ENCODE results near the gene SCN2B.

Gene SCN2B

DNA sequence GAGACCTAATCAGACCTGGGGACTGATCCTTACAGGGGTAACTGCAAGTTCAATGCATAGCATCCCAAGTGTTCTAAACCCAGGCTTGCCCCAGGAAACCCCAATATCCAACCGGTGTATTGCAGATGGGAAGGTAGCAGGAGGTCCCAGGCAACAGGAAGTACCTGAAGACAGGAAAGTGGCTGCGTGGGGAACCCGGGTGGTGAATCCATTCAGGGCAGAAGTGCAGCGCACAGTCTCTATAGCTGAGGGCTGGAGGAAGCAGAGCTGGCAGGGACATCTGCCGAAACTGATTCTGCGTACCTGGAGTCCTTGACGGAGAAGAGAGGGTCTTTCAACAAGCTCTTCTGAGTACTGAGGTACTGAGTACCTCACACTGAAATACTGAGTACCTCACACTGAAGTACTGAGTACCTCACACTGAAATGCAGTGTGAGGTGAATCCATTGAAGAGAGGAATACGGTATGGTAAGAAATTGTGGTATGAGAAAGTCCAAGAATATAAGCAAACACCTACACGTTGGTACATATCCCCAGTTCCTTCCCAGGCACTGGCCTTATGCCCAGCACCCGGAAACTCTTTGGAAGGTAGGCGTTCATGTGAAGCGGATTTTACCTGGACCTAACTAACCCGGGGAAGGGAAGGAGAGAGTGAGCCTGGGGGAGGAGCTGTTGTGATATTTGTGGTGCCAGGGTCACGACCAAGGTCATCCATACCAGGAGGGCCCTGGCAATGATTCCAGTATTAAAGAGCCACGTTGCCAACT is 43.9 kb downstream of the SCN2B start:
- no peak for ATAC-seq

DNA sequence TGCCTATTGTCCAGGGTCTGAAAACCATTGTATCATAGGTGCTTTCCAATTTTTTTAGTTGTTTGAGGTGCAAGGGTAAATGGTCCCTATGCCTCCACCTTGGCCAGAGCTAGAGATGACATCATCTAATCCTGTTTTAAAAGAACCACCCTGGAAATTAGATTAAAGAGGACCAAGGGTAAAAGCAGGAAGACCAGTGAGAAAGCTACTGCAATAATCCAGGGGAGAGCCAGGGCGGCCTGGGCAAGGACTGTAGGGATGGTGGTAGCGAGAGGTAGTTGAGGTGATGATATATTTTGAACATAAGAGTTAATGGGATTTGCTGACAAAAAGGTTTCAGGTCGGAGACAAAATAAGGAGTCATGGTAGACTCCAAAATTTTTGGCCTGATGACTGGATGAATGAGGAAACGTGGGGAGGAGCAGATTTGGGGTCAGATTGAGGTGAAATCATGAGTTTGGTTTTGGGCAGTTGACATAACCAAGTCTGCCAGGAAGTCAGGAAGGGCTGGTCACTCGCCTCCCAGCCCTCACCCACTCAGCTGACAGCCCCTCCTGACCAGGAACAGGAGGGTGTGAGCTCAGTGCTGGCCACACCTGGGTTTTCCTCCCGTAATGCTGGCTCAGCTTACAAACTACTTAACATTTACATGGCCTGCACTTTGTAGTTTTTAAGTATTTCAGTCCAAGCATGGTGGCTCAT is 46.8 kb downstream of the SCN2B start:
- ATAC-seq: no peak

DNA sequence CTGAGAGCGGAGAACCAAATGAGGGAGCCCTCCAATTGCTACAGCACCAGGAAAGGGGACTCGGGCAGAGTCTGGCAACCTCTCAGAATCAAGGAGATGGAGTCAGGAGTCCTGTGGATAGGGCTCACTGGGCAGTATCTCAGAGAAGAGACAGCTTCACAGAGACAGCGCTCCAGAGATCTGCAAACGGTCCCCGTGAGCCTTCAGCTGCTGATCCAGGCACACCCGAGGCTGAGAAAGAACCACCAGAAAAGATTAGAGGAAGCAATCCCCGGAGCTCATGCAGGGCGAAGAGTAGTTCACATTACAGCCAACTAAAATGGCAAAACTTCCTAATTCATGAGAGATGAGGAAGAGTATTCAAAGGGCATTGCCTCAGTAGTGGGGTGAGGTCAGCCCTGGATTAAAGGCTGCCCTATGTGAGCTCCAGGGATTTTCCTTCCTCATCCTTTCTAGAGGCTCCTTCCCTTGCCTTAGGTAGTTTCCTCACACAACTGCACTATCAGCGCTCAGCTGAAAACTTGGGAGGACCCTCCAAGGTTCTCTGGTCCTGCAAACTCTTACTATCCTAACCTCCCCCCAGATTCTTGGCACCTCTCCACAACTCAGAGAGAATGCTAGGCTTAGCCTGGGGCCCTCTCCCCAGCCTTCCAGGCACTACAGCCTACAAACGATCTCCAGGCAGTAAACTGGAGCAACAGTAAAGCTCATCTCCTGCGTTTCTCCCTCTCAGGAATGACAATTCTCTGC is 47.5 kb downstream of the SCN2B start:
- ATAC-seq: no peak

DNA sequence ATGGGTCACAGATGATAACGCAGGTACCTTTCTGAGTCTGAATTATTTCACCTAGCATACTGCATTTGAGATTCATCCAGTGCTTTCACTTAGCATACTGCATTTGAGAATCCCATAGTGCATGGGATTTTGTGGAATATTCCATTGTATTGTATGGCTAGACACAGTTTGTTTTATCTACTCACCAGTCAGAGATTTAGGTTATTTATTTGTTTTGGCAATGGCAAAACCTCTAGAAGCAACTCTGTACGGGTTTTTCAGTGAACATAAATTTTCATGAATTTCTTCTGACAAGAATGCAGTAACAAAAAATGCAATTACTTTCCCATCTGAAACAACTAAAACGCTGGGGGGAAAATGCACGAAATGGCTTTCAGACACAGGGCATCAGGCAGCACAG is 48.1 kb downstream of the SCN2B start:
- no peak for ATAC-seq

DNA sequence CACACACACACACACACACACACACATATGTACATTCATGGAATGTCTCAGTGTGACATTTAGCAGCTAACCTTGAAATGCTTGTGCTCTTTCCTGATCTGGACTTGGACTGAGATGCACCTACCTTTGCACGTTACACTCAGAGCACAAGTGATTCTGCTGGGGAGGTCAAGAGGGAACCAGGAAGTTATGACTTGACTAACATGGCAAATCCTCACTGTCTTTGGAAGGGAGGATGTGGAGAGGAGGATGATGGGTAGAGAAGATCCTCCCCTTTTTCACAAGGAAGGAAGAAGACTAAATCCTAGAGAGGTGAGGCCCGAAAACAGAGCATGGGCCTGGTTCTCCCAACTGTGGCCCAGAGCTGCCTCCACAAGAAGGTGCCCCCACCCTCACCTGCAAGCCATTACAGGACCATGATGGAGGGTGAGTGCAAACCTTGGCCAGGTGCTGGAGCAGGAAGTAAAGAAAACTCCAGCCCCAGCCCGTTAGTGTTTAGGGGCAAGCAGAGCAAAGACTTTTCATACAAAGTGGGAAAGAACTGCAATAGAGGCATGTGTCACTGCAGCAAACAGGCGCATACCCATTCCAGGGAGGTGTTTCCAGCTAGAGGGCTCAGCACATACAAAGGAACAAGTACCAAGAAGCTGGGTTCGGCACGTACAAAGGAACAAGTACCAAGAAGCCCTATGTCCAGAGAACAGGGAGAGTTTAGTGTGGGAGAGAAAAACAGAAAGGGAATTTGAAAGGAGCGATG is 50.2 kb downstream of the SCN2B start:
- no peak for ATAC-seq

DNA sequence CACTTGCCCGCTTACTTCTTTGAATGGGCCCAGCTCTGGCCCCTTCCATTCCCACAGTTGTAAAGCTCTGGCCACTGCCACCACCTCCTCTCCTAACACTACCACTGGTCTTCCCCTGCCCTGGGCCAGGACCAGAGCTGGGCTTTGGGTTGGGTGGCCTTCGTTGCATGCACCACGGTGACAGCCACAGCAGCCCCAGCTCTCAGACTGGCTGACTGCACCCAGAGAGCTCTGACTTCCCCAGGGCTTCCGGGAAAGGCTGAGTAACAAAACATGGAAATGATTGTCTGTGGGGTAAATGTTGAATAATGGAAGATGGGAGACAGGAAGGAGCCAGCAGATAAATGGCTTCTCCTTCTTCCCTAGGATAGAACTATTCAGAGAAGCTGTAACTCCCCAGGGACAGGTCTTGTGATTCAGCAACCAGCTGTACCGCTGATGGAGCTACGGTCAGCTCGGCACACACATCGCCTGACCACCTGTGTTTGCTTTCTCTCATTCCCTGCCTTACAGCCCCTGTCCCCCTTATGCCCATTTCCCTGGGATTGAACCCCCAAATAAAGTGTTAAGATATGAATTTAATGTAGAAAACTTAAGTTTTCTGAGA is 51.4 kb downstream of the SCN2B start:
- no peak for ATAC-seq

DNA sequence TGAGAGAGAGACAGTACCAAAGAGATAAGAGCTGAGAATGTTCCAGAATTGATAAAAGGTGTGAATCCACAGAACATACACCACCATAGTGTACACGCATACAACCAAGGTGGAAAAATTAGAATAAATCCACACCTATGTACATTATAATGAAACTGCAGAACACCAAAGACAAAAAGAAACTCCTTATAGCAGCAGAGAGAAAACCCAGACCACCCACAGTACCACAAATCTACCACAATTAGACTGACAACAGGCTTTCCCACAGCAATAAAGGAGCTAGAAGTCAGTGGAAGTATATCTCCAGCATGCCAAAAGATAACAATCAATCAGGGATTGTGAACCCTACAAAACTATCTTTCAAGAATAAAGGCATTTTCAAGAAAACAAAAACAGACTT is 55.6 kb downstream of the SCN2B start:
- no peak for ATAC-seq

DNA sequence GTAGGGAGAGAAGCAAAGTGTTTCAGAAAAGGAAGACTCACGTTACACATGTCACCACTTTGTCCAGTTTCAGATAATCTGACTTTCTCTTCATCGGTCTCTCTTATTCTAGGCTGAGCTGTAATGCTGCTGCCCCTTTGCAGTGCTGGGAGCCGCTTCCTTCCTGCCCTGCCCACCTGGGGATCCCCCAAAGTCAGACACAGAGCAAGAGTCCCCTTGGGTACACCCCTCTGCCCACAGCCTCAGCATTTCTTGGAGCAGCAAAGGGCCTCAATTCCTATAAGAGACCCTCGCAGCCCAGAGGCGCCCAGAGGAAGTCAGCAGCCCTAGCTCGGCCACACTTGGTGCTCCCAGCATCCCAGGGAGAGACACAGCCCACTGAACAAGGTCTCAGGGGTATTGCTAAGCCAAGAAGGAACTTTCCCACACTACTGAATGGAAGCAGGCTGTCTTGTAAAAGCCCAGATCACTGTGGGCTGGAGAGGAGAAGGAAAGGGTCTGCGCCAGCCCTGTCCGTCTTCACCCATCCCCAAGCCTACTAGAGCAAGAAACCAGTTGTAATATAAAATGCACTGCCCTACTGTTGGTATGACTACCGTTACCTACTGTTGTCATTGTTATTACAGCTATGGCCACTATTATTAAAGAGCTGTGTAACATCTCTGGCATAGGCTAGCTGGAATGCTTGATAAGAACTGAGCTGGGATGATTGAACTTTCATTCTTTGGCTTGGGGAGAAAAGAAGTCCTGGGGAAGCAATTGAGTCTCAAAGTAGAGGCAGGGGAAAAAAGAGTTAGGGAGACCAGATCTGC is 58.4 kb downstream of the SCN2B start:
- ATAC-seq: no peak

DNA sequence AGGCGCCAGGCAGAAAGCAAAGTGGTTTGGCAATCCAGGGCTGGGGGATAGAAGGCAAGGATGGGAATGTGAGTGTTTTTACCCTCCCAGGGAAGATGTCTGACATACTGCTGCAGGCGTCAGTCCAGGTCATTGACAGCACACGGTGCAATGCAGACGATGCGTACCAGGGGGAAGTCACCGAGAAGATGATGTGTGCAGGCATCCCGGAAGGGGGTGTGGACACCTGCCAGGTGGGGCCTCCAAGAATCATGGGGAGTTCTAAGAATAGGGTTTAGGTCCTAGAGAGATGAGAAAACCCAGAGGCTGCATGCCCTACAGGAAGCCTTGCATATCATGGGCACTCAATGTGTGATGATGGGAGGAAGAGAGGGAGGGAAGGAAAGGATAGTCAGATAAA is 61.4 kb downstream of the SCN2B start:
- ATAC-seq: no peak

DNA sequence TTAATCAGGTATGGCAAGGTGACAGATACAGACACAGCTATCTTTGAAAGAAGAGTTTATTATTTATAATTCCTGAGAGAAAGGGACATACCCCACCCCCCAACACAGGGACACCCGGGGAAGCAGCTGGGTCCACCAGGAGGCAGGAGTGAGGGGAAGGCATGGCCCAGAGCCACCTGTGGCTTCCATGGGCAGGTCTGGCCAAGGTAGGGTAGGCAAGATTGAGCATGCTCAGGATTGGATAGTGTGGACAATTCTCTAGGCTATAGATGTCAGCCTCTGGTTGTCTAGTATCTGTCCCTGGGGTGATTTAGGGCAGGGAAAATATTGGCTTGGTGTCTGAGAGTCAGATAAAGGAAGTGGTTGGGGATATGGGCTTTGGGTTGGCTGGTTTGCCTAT is 62.2 kb downstream of the SCN2B start:
- no peak for ATAC-seq

DNA sequence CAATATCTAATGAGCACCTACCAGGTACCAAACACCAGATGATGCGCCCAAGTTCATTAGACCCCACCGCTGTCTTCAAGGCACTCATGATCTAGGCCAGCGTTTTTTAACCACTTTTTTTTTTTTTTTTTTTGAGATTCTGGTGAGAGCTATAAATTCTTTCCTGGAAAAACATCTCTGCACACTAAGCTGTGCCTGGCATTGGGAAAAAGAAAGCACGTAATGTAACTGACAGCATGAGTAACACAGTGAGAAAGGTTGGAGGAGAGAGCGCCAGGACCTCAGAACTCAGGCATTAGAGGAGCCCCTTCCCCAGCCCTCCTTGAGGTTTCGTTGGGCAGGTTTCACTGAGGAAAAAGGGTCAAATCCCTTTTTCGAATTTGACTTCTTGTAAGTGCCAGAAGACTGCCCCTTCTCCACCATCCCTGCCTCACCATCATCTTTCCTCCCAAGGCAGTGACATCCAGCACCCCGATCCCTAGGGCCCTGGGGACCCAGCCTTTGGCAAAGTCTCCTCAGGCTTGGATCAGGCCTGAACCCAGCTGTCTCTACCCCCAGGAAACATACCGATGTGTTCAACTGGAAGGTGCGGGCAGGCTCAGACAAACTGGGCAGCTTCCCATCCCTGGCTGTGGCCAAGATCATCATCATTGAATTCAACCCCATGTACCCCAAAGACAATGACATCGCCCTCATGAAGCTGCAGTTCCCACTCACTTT is 63.6 kb downstream of the SCN2B start:
- no peak for ATAC-seq

All from activated CD4-positive, CD25-positive, alpha-beta regulatory T cell treated with anti-CD3 and anti-CD28 coated beads, Interleukin-2, amount 50 U/mL, for 24 hours (primary cell).